ENCODE results near the gene ZNRF2.
"Not testable (repeated sequence)": the region's sequence is repeated elsewhere in the genome, so short reads cannot be mapped to it uniquely, and the experiment has no call there.

DNA sequence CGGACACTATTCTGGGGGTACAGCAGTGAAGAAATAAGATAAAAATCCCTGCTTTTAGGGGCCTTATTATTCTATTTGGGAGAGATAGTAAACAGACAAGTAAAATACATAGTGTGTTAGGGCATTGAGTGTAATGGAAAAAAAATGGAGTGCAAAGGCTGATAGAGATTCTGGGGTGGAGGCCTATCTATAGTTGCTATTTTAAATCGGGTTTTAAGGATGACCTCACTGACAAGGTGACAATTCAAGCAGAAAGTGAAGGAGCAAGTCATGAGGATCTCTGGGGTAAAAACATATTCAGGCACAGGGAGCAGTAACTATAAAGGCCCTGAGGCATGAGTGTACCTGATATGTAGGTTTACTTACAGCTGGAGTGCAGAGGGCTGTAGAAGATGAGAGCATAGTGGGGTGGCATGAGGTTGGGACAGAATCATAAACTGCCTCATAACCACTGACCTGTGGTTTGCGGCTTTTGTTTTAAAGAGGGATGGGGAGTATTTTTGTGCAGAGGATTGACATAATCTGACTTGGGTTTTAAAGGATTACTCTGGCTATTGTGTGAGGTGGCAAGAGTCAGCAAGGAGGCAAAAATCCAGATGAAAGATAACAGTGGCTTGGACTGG lies 8.1 kb downstream of the ZNRF2 start:
- not testable (repeated sequence) for TF ChIP-seq ZNF384 (IDR thresholded peaks at IDR 0.05); FOXM1 (IDR thresholded peaks at IDR 0.05; ENCODE audit: borderline replicate concordance); FOXK2 (IDR thresholded peaks at IDR 0.05); TARDBP (IDR thresholded peaks at IDR 0.05); SP1 (IDR thresholded peaks at IDR 0.05); NFRKB (IDR thresholded peaks at IDR 0.05); FOXA1 (IDR thresholded peaks at IDR 0.05)
- TF ChIP-seq, protein P1, sequence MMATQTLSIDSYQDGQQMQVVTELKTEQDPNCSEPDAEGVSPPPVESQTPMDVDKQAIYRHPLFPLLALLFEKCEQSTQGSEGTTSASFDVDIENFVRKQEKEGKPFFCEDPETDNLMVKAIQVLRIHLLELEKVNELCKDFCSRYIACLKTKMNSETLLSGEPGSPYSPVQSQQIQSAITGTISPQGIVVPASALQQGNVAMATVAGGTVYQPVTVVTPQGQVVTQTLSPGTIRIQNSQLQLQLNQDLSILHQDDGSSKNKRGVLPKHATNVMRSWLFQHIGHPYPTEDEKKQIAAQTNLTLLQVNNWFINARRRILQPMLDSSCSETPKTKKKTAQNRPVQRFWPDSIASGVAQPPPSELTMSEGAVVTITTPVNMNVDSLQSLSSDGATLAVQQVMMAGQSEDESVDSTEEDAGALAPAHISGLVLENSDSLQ (IDR thresholded peaks at IDR 0.05) = not testable (repeated sequence)
